Esophagus muscularis mucosa (tissue), 4 donors: ENCODE data around the gene LAMA3. TPM values are rescaled to one million over a fixed set of nuclear protein-coding genes. Genes with fewer than 3 reads are reported as not detected.

ENCODE experiments used
- DNase-seq: peaks from one replicate; pipeline ENCODE4 v3.0.0-alpha.2; 2017; ENCODE audit errors: extremely low spot score
- H3K27ac ChIP-seq, 4 donors: fragments of 200-600 bp; sonication (generic); replicated peaks in 1 of 4; 1 replicate in 3 of 4; 2 replicates in 1 of 4; pipeline ENCODE4 v1.5.1; 2016 to 2019; ENCODE audit warnings: mild to moderate bottlenecking in 1 of 4
- H3K27me3 ChIP-seq, 4 donors: fragments of 200-600 bp; sonication (generic); one replicate each; pipeline versions ENCODE4 v1.5.1 to v1.6.0; 2016 to 2019
- H3K36me3 ChIP-seq, 4 donors: fragments of 200-600 bp; sonication (generic); one replicate each; pipeline ENCODE4 v1.5.1; 2016 to 2019
- H3K4me1 ChIP-seq, 4 donors: fragments of 200-600 bp; sonication (generic); one replicate each; pipeline ENCODE4 v1.5.1; 2016 to 2019
- H3K4me3 ChIP-seq, 4 donors: fragments of 200-600 bp; sonication (generic); 1 replicate in 2 of 4; 2 replicates in 2 of 4; pipeline ENCODE4 v1.5.1; 2016 to 2019; ENCODE audit warnings: mild to moderate bottlenecking in 4 of 4, moderate library complexity in 1 of 4
- H3K9me3 ChIP-seq, 4 donors: fragments of 200-600 bp; sonication (generic); 1 replicate in 3 of 4; 2 replicates in 1 of 4; pipeline ENCODE4 v1.5.1; 2016 to 2019
- CTCF ChIP-seq, 3 experiments: fragments of 200-600 bp in 2 of 3; fragments of 450-650 bp in 1 of 3; sonication (generic) in 2 of 3; IDR thresholded peaks; one replicate each; pipeline ENCODE4 v1.5.1; 2017 to 2019; ENCODE audit warnings: antibody characterized with exemption in 3 of 3, mild to moderate bottlenecking in 2 of 3, moderate library complexity in 1 of 3
- EP300 ChIP-seq: sonication (generic); formaldehyde crosslinking; IDR thresholded peaks from one replicate; pipeline ENCODE4 v1.6.1; 2017; ENCODE audit warnings: antibody characterized with exemption
- POLR2A ChIP-seq: fragments of 450-650 bp; IDR thresholded peaks from one replicate; pipeline ENCODE4 v1.6.1; 2017; ENCODE audit warnings: antibody characterized with exemption, moderate library complexity, mild to moderate bottlenecking, low read depth
- POLR2AphosphoS5 ChIP-seq, 2 donors: sonication (generic); formaldehyde crosslinking; IDR thresholded peaks; one replicate each; pipeline ENCODE4 v1.6.1; 2017; ENCODE audit warnings: antibody characterized with exemption in 2 of 2
- WGBS: methylation state at CpG from one replicate; pipeline ENCODE4 v1.1.5; 2018; 5-methylcytosine and 5-hydroxymethylcytosine counted together
- intact Hi-C: fragments of 100-400 bp; cut with DNase I; formaldehyde crosslinking; loops from one replicate; pipeline ENCODE4 v1.15.1; 2023
- total RNA-seq, 4 donors: library from RNA; depleted of rRNA; stranded (reverse); fragments of >200 nt; gene quantifications; one replicate each; pipeline versions ENCODE4 v1.1.0 to v1.2.1, GENCODE V29; 2016

LAMA3 gene
- total RNA-seq, 4 donors from 2014 or later = 7.5 to 12.9 (median 11.7) TPM

- intact Hi-C loops = no loop called here
- 95% methylated on average over 3 of the region's 3 CpGs for WGBS
- TF ChIP-seq EP300 (no peak), POLR2A (no peak), POLR2AphosphoS5 (IDR thresholded peaks at IDR 0.05) (no peak), CTCF (IDR thresholded peaks at IDR 0.05) (no peak)
Measured at GRCh38 chr18:23851470-23852002, 162.3 kb downstream of the LAMA3 start.

DNA sequence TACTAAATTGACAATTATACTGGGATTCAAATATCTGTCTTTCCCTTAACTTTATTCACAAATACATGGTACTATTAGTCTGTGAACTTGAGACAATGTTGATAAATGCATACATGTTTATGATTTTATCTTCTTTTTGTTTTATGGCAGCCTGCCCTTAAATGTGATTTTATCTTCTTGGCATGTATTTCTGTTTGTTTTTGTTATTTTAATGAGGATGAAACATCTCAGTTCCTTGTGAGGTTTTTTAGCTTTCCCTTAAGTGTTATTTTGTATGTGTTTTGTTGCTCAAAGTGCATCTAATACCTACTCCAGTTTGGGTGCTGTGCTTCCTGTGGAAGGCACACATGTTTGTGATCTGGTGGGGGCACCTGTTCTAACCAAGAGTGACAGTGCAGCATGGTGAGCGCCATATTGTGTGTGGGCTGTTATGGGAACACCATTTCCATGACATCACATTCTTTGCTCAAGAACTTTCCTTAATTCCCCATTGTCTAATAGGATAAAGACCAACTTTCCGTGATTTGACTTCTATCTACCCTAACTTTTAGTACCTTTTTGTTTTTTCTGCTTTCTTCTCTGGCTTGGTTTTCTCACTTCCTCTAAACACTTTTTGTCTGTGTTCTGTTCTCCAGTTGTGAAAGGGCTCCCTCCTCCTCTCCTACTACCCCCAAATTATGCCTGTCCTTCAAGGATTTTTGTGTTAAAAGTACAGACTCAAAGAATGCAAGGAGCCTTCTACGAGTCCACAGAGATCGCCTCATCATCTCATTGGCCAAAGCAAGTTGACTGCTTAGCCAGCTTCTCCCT, 163.2 kb downstream of the LAMA3 start:
- Histone ChIP-seq H3K4me1 (no peaks in the 10 kb centered on the region), H3K27me3 (no peaks in the 10 kb centered on the region), H3K4me3 (no peak overlapping the region), H3K9me3 (no peaks in the 10 kb centered on the region), H3K36me3 (peaks cover 0 to 36% (median 4%) of the 10 kb centered on the region in 4 donors), H3K27ac (no peak overlapping the region)
- peak; percentile 50 for DNase-seq
- WGBS = 93% methylated on average over 4 of the region's 4 CpGs
- intact Hi-C loops = no loop called here
- no peak for TF ChIP-seq CTCF (IDR thresholded peaks at IDR 0.05)
- TF ChIP-seq EP300 = no peak
- no peak for TF ChIP-seq POLR2AphosphoS5 (IDR thresholded peaks at IDR 0.05)
- no peak for TF ChIP-seq POLR2A

More at GRCh38 chr18:23851470-23852002, 162.3 kb downstream of the LAMA3 start:
- Histone ChIP-seq H3K36me3 (peaks cover 0 to 38% (median 13%) of the 10 kb centered on the region in 4 donors), H3K9me3 (no peaks in the 10 kb centered on the region), H3K27me3 (no peaks in the 10 kb centered on the region), H3K4me3 (no peak overlapping the region), H3K27ac (no peak overlapping the region), H3K4me1 (no peaks in the 10 kb centered on the region)
- DNase-seq = peak; percentile 55

GRCh38 chr18:23853448-23854195, 164.4 kb downstream of the LAMA3 start:
- H3K27me3 ChIP-seq = no peaks in the 10 kb centered on the region
- H3K9me3 ChIP-seq = no peaks in the 10 kb centered on the region
- no peak overlapping the region for H3K27ac ChIP-seq
- no peaks in the 10 kb centered on the region for H3K4me1 ChIP-seq
- no peak for TF ChIP-seq POLR2A
- TF ChIP-seq CTCF (IDR thresholded peaks at IDR 0.05) = no peak
- TF ChIP-seq EP300 = no peak
- no peak for TF ChIP-seq POLR2AphosphoS5 (IDR thresholded peaks at IDR 0.05)
- peaks cover 0 to 36% (median 4%) of the 10 kb centered on the region in 4 donors for H3K36me3 ChIP-seq
- H3K4me3 ChIP-seq = no peak overlapping the region
- no peak for DNase-seq
- intact Hi-C loops = no loop called here
- 90% methylated on average over 8 of the region's 8 CpGs for WGBS

GRCh38 chr18:23855721-23856120, 166.5 kb downstream of the LAMA3 start:
- H3K27ac ChIP-seq = no peak overlapping the region
- H3K27me3 ChIP-seq = no peaks in the 10 kb centered on the region
- intact Hi-C loops = loop anchor here (5.0 kb wide), 1 partner anchor 47 kb away; no protein-coding TSS in a partner anchor
- H3K4me3 ChIP-seq = no peak overlapping the region
- no peaks in the 10 kb centered on the region for H3K4me1 ChIP-seq
- no peak for TF ChIP-seq CTCF (IDR thresholded peaks at IDR 0.05)
- no peak for TF ChIP-seq EP300
- TF ChIP-seq POLR2AphosphoS5 (IDR thresholded peaks at IDR 0.05) = no peak
- H3K9me3 ChIP-seq = no peaks in the 10 kb centered on the region
- no peak for DNase-seq
- peaks cover 0 to 41% (median 12%) of the 10 kb centered on the region in 4 donors for H3K36me3 ChIP-seq
- WGBS = 95% methylated on average over 5 of the region's 5 CpGs
